Body of pancreas (tissue), 4 donors: ENCODE data around the gene NOXO1. TPM values are rescaled to one million over a fixed set of nuclear protein-coding genes. Genes with fewer than 3 reads are reported as not detected.

Experiments
- ATAC-seq: fragments of 150-250 bp; one replicate; pipeline ENCODE4 v1.9.1; 2016
- DNase-seq, 4 donors: peaks; one replicate each; pipeline ENCODE4 v3.0.0-alpha.2; 2019
- H3K27ac ChIP-seq, 4 donors: fragments of 200-600 bp; sonication (generic); 1 replicate in 3 of 4; 2 replicates in 1 of 4; pipeline versions ENCODE4 v1.5.1 to v1.6.1; 2016 to 2019; ENCODE audit warnings: mild to moderate bottlenecking in 1 of 4, mixed read lengths in 1 of 4, moderate library complexity in 1 of 4
- H3K27me3 ChIP-seq, 2 donors: fragments of 200-600 bp; sonication (generic); one replicate each; pipeline ENCODE4 v1.6.0; 2016; ENCODE audit warnings: mild to moderate bottlenecking in 1 of 2
- H3K36me3 ChIP-seq, 2 donors: fragments of 200-600 bp; sonication (generic); replicated peaks in 1 of 2; 2 replicates each; pipeline ENCODE4 v1.5.1; 2016; ENCODE audit warnings: low read depth in 2 of 2; ENCODE audit not compliant: insufficient read depth in 1 of 2
- H3K4me1 ChIP-seq: fragments of 200-600 bp; sonication (generic); one replicate; pipeline ENCODE4 v1.6.0; 2016
- H3K4me3 ChIP-seq, 2 donors: fragments of 200-600 bp; sonication (generic); 1 replicate in 1 of 2; 2 replicates in 1 of 2; pipeline ENCODE4 v1.5.1; 2016 to 2019
- H3K9me3 ChIP-seq, 3 donors: fragments of 200-600 bp; sonication (generic); 1 replicate in 2 of 3; 2 replicates in 1 of 3; pipeline ENCODE4 v1.5.1; 2016
- POLR2A ChIP-seq, 3 donors: fragments of 450-650 bp; IDR thresholded peaks; one replicate each; pipeline ENCODE4 v1.6.1; 2016; ENCODE audit warnings: antibody characterized with exemption in 3 of 3, mild to moderate bottlenecking in 2 of 3
- WGBS, 2 donors: methylation state at CpG; one replicate each; pipeline ENCODE4 v1.1.5; 2017; 5-methylcytosine and 5-hydroxymethylcytosine counted together
- intact Hi-C: fragments of 100-400 bp; cut with DNase I; formaldehyde crosslinking; loops from one replicate; pipeline ENCODE4 v1.15.1; 2023
- total RNA-seq, 2 donors: library from RNA; depleted of rRNA; stranded (reverse); fragments of >200 nt; gene quantifications; one replicate each; pipeline ENCODE4 v1.1.0, GENCODE V29; 2016
- TF ChIP-seq, protein P1 (sequence below), 7 experiments: fragments of 450-650 bp in 4 of 7; fragments of 200-600 bp in 3 of 7; sonication (generic) in 3 of 7; IDR thresholded peaks; one replicate each; pipeline ENCODE4 v1.5.1; 2016 to 2019; ENCODE audit warnings: antibody characterized with exemption in 7 of 7

NOXO1 gene
- total RNA-seq, 2 donors from 2014 or later: not detected

DNA sequence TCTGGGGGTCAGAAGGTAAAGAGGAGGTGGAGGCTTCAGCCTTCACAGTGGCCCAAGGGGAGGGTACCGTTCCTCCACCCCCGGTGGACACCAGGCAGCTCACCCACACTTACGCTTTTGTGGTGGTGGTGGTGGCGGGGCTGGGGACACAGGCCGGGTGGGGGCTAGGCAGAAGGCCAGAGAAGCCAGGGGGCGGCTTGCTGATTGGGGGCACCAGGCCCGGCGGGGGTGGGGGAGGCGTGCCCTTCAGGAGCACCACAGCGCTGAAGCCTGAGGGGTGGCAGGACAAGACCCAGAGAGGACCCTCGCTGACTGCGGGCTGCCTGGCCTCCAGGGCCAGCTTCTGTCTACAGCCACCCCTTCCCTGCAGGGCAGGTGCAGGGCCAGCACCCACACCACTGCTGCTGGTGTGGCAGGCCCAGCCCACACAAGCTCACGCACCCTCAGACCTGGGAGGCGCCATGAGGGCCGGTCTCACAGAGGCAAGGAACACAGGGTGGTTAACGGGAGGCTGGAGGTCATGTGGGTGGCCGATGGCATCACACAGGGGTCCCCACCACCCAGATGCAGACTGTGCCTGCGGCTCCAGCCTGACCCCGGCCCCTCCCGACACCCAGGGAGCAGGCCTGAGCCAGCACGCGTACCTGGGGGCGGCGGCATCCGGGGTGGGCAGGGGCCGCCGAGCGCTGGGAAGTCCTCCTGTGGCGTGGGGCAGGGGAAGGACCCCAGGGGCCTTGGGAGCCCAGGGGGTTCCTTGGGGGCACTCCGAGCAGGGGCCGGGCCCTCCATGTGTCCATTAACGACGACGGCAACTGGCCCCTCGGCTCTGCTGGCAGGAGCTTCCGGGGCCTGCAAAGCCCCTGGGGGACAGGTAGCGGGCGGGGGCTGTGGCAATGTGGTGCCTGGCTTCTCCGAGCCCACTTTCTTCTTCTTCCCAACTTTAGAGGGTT is 17.9 kb upstream of the NOXO1 start:
- Histone ChIP-seq H3K27ac (no peak overlapping the region), H3K4me3 (no peak overlapping the region), H3K4me1 (peaks cover 10% of the 10 kb centered on the region), H3K27me3 (no peaks in the 10 kb centered on the region), H3K36me3 (peaks cover 33% of the 10 kb centered on the region in 2 donors), H3K9me3 (no peaks in the 10 kb centered on the region)
- WGBS, 2 donors: 87 to 100% methylated on average over 4 to 27 of the region's 39 CpGs
- intact Hi-C loops: no loop called here
- TF ChIP-seq, protein P1, sequence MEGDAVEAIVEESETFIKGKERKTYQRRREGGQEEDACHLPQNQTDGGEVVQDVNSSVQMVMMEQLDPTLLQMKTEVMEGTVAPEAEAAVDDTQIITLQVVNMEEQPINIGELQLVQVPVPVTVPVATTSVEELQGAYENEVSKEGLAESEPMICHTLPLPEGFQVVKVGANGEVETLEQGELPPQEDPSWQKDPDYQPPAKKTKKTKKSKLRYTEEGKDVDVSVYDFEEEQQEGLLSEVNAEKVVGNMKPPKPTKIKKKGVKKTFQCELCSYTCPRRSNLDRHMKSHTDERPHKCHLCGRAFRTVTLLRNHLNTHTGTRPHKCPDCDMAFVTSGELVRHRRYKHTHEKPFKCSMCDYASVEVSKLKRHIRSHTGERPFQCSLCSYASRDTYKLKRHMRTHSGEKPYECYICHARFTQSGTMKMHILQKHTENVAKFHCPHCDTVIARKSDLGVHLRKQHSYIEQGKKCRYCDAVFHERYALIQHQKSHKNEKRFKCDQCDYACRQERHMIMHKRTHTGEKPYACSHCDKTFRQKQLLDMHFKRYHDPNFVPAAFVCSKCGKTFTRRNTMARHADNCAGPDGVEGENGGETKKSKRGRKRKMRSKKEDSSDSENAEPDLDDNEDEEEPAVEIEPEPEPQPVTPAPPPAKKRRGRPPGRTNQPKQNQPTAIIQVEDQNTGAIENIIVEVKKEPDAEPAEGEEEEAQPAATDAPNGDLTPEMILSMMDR (IDR thresholded peaks at IDR 0.05): no peak
- TF ChIP-seq POLR2A (IDR thresholded peaks at IDR 0.05): no peak
- ATAC-seq (no peak), DNase-seq (no peak)

DNA sequence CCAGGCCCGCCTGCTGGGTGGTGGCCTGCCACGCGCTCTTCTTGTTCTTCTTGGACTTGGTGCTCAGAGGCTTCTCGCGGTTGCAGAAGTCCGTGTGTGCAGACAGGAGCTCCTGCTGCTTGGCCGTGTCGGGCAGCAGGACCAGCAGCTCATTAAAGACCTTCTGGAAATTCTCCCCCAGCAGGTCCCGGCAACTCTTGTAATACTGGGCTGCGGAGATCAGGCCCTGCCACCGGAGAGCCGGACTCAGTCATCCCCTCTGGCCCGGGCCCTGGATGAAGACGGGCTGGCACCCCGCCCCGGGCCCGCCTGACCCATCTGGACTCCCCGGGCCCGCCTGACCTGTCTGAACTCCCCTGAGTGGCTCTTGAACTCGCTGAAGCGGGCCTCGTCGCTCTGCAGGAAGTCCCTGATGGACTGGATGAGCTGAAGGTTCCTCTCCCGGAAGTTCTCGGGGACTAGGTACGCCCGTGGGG is 17.1 kb upstream of the NOXO1 start:
- peaks cover 33% of the 10 kb centered on the region in 2 donors for H3K36me3 ChIP-seq
- no peaks in the 10 kb centered on the region for H3K27me3 ChIP-seq
- 89 to 92% methylated on average over 3 to 26 of the region's 27 CpGs for WGBS, 2 donors
- intact Hi-C loops: no loop called here
- ATAC-seq (no peak), DNase-seq (no peak)
- H3K27ac ChIP-seq: no peak overlapping the region
- no peak overlapping the region for H3K4me3 ChIP-seq
- peaks cover 3% of the 10 kb centered on the region for H3K4me1 ChIP-seq
- no peaks in the 10 kb centered on the region for H3K9me3 ChIP-seq
- no peak for TF ChIP-seq POLR2A (IDR thresholded peaks at IDR 0.05)
- TF ChIP-seq, protein P1 (IDR thresholded peaks at IDR 0.05): no peak

DNA sequence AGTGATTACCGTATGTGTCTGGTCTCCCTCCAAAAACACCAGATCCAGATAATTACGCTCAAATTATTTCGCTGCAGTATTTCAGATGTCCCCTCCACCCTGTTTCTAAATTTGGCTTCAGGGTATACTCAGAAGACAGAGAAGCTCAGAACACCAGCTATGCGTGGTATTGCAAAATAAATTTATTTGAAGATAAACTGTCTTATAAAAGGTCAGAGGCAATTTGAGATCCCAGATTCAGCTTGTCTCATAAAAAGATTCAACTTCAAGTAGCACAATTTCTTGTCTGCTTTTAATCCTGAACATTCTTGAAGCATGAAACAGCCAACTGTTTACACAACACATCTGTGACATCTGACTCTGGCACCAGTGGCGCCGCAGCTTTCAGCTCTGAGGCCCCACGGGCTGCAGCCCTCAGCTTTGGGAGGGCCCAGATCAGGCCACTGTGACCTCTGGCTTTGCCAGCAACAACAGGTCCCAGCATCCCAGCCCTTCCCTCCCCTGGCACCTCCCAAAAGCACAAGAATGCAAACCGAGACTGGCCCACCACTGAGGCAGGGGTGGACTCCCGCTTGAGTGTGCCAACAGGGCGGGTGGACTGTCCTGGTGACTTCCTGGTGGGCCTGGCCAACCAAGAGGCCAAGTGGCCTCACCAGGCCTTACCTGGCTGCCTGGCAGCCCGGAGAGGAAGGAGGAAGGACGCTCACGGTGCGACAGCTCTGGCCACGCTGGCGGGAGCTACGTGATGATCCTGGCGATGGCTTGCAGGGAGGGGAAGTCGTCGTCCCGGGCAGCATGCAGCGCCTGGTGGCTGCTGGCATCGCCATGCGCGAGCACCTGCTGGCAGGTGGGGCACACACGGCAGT is 16.5 kb upstream of the NOXO1 start:
- intact Hi-C loops: no loop called here
- no peaks in the 10 kb centered on the region for H3K27me3 ChIP-seq
- peak overlapping the region in 1 of 4 donors; percentile 37 for H3K27ac ChIP-seq
- DNase-seq (no peak), ATAC-seq (no peak)
- H3K4me3 ChIP-seq: no peak overlapping the region
- no peaks in the 10 kb centered on the region for H3K4me1 ChIP-seq
- TF ChIP-seq POLR2A (IDR thresholded peaks at IDR 0.05): no peak
- TF ChIP-seq, protein P1 (IDR thresholded peaks at IDR 0.05): no peak
- WGBS, 2 donors: 83 to 86% methylated on average over 18 to 25 of the region's 26 CpGs
- H3K9me3 ChIP-seq: no peaks in the 10 kb centered on the region
- peaks cover 33% of the 10 kb centered on the region in 2 donors for H3K36me3 ChIP-seq

DNA sequence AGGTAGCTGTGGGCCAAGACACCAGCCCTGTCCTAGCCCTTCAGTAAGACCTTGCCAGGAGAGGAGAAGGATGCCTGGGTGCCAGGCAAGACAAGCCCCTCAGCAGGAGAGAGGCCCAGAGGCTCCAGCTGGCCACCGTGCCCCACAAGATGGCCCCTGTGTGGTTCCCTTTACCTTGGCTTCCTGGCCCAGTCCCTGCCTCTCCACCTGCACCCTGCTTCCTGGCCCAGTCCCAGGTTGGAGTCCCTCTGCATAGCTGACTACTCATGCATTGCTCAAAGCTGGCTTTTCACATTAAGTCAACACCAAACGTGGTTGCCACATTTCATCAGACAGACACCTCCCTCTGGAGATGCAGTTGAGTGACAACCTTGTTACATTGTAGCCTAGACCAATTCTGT is 12.5 kb upstream of the NOXO1 start:
- intact Hi-C loops: no loop called here
- 43 to 53% methylated on average over 2 of the region's 2 CpGs for WGBS, 2 donors
- Histone ChIP-seq H3K4me1 (peaks cover 29% of the 10 kb centered on the region), H3K27me3 (peaks cover 0 to 16% of the 10 kb centered on the region in 2 donors), H3K36me3 (peaks cover 4 to 5% of the 10 kb centered on the region in 2 donors), H3K27ac (no peak overlapping the region), H3K9me3 (no peaks in the 10 kb centered on the region), H3K4me3 (no peak overlapping the region)
- TF ChIP-seq POLR2A (IDR thresholded peaks at IDR 0.05): no peak
- TF ChIP-seq, protein P1 (IDR thresholded peaks at IDR 0.05): no peak
- DNase-seq: no peak
- no peak for ATAC-seq
